HG03442 (cell line): Measurements from ENCODE around the gene SLC30A3.

Experiments
- ATAC-seq: cut with Tn5 transposase; IDR thresholded peaks from one replicate; pipeline ENCODE4 v1.9.1; 2021; ENCODE audit warnings: mild to moderate bottlenecking, moderate library complexity; ENCODE audit not compliant: unreplicated experiment

SLC30A3 gene

GRCh38 chr2:27261241-27261925 lies 1.5 kb downstream of the SLC30A3 start:
- ATAC-seq = no peak

GRCh38 chr2:27258051-27258450 lies 4.8 kb downstream of the SLC30A3 start:
- no peak for ATAC-seq

- ATAC-seq = no peak
These were observed 5.9 kb downstream of the SLC30A3 start for GRCh38 chr2:27256855-27257454.

- no peak for ATAC-seq
These were observed 7.2 kb downstream of the SLC30A3 start for GRCh38 chr2:27255660-27256059.

- no peak for ATAC-seq
These were observed 7.7 kb downstream of the SLC30A3 start for GRCh38 chr2:27255187-27255586.

GRCh38 chr2:27251766-27252165 lies 11.1 kb downstream of the SLC30A3 start:
- ATAC-seq = no peak

- no peak for ATAC-seq
These were observed 12.0 kb downstream of the SLC30A3 start for GRCh38 chr2:27250652-27251379.

- ATAC-seq = no peak
These were observed 12.8 kb downstream of the SLC30A3 start for GRCh38 chr2:27249891-27250651.

GRCh38 chr2:27249159-27249890 lies 13.5 kb downstream of the SLC30A3 start:
- ATAC-seq = no peak

GRCh38 chr2:27247893-27248292 lies 15.0 kb downstream of the SLC30A3 start:
- no peak for ATAC-seq

- ATAC-seq = no peak
These were observed 17.2 kb downstream of the SLC30A3 start for GRCh38 chr2:27245626-27246025.

- no peak for ATAC-seq
These were observed 17.7 kb downstream of the SLC30A3 start for GRCh38 chr2:27245116-27245515.

- no peak for ATAC-seq
These were observed 19.3 kb downstream of the SLC30A3 start for GRCh38 chr2:27243391-27244130.

- no peak for ATAC-seq
These were observed 20.3 kb downstream of the SLC30A3 start for GRCh38 chr2:27242614-27242951.

GRCh38 chr2:27241761-27242613 lies 20.9 kb downstream of the SLC30A3 start:
- ATAC-seq = no peak

- ATAC-seq = no peak
These were observed 22.4 kb downstream of the SLC30A3 start for GRCh38 chr2:27240406-27240805.

GRCh38 chr2:27238976-27239375 lies 23.9 kb downstream of the SLC30A3 start:
- ATAC-seq = no peak

- ATAC-seq = no peak
These were observed 25.4 kb downstream of the SLC30A3 start for GRCh38 chr2:27237341-27237945.

- no peak for ATAC-seq
These were observed 26.2 kb downstream of the SLC30A3 start for GRCh38 chr2:27236626-27237025.
